ENCODE results near the gene OMA1. TPM values are rescaled to one million over a fixed set of nuclear protein-coding genes. Genes with fewer than 3 reads are reported as not detected.

The OMA1 gene
- total and polyA plus RNA-seq, 9 donors: 8.1 to 51.5 (median 35.6) TPM

GRCh38 chr1:58431901-58432620 lies 114.5 kb downstream of the OMA1 start:
- no peak overlapping the region for H3K4me3 ChIP-seq
- H3K4me1 ChIP-seq (ENCODE audit: insufficient read depth): no peaks in the 10 kb centered on the region
- no peaks in the 10 kb centered on the region for H3K27me3 ChIP-seq
- TF ChIP-seq POLR2A (IDR thresholded peaks at IDR 0.05) (no peak), CTCF (IDR thresholded peaks at IDR 0.05) (no peak), EP300 (IDR thresholded peaks at IDR 0.05) (no peak)
- H3K9me3 ChIP-seq: no peaks in the 10 kb centered on the region
- H3K27ac ChIP-seq: no peak overlapping the region
- intact Hi-C loops (cut with DNase I): no loop called here
- WGBS, 3 donors: 81 to 97% (median 95%) methylated on average over 6 of the region's 6 CpGs
- DNase-seq: no peak
- no peaks in the 10 kb centered on the region for H3K36me3 ChIP-seq

Other genes starting within 250 kb of the OMA1 start
- gene TACSTD2, start 30.5 kb upstream of the OMA1 start, total RNA-seq: 100 to 1,000 TPM in 1 of 7 donors, 10 to 100 TPM in 2, 1 to 10 TPM in 3, under 1 TPM in 1; 0.35 to 132 (median 7.5) TPM
- gene TACSTD2, start 30.5 kb upstream of the OMA1 start, polyA plus RNA-seq: 1 to 10 TPM; 1.2 to 1.9 TPM
- gene MYSM1, start 153.3 kb upstream of the OMA1 start, total RNA-seq: 10 to 100 TPM; 17.9 to 35.6 (median 28.6) TPM
- gene MYSM1, start 153.3 kb upstream of the OMA1 start, polyA plus RNA-seq: 10 to 100 TPM in 1 of 2 donors, 1 to 10 TPM in 1; 8.3 to 16.4 TPM
- gene JUN, start 237.3 kb upstream of the OMA1 start, total RNA-seq: 100 to 1,000 TPM in 6 of 7 donors, 10 to 100 TPM in 1; 50.7 to 740 (median 155) TPM
- 100 to 1,000 TPM; 125 to 231 TPM for gene JUN, start 237.3 kb upstream of the OMA1 start, polyA plus RNA-seq

All from ovary (tissue), 9 donors.